TTC549 (cell line): ENCODE results near the gene KNL1.
"Not testable (repeated sequence)": the region's sequence is repeated elsewhere in the genome, so short reads cannot be mapped to it uniquely, and the experiment has no call there.

Source experiments
- FAIRE-seq: peaks from 2 replicates; lab custom pipeline; 2012; peaks lifted over from hg19 to GRCh38; lab: Jason Lieb, UNC

KNL1 gene

DNA sequence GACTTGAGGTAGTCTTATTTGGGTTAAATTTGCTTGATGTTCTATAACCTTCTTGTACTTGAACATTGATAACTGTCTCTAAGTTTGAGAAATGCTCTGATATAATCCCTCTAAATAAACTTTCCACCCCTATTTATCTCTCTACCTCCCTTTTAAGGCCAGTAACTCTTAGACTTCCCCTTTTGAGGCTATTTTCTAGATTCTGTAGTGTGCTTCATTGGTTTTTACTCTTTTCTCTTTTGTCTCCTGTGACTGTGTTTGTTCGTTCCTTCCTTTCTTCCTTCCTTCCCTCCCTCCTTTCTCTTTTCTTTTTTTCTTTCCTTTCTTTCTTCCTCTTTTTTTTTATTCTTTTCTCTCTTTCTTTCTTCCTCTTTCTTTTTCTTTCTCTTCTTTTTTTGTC lies 86.9 kb downstream of the KNL1 start:
- FAIRE-seq = not testable (repeated sequence)

DNA sequence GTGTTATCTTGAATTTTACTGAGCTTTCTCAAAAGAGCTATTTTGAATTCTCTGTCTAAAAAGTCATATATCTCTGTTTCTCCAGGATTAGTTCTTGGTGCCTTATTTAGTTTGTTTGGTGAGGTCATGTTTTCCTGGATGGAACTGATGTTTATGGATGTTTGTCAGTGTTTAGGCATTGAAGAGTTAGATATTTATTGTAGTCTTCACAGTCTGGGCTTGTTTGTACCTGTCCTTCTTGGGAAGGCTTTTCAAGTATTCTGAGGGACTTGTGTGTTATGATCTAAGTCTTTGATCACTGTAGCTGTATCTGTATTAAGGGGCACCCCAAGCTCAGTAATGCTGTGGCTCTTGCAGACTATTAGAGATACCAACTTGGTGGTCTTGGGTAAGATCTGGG lies 90.3 kb downstream of the KNL1 start:
- FAIRE-seq = no peak

DNA sequence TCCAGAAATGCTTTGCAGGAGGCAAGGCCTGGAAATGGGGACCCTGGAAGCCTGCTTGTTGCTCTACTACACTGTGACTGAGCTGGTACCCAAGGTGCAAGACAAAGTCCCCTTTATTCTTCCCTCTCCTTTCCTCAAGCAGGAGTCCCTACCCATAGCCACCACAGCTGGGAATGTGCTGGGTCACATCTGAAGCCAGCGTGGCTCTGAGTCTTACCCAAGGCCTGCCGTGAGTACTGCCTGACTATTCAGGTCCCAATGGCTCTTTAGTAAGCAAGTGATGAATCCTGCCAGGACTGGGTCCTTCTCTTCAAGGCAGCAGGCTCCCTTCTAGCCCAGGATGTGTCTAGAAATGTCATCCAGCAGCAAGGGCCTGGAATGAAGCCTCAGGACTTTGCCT lies 91.3 kb downstream of the KNL1 start:
- FAIRE-seq = no peak

DNA sequence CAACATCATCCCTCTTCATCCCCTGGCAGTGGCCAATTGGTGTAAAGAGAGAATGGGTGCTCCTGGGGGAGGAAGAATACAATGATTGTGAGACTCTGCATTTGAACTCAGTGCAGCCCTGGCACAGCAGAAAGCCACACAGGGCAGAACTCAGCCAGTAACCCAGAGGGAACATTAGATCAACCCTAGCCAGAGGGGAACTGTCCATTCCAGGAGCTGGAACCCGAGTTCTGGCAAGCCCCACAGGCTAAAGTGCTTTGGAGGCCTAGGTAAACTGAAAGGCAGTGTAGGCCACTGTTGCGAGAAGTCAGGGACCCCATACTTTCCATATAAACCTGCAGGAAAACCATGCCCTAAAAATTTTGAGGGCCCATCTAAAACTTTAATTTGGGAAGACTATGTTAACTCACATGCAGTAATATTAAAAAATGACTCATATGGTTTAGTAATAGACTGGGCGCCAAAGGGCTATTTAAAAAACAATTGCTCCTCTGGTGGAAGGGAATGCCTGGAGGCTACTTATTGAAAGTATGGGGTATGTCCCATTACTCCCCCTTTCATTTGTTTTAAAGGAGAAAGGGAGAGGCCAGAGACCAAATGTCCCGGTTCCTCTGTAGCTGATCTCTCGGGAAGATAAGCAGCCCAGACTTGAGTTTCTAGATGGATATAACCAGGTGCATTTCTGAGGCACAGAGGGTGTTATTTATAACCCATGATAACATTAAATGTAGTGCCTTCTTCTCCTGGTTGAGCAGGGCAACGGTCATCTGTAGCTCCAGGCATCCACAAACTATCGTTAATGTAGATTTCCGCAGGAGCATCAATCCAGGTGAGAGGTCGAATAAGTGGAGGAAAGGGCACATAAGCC lies 95.1 kb downstream of the KNL1 start:
- FAIRE-seq = no peak

DNA sequence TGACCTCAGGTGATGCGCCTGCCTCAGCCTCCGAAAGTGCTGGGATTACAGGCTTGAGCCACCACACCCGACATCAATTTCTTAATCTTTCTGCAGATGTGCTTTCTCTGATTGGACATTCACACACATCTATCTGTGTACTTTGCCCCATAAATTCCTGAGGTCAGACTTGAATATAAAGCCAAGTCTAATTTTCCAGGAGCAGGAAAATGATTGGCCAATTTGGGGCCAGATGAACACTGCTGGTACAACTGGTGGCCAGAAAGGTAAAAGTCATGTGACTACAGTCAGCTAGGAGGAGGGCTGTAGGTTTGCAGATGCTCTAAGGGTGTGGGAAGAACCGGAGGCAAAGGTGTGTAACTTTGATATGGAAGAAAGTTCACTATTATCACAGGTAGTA lies 97.7 kb downstream of the KNL1 start:
- FAIRE-seq = no peak

DNA sequence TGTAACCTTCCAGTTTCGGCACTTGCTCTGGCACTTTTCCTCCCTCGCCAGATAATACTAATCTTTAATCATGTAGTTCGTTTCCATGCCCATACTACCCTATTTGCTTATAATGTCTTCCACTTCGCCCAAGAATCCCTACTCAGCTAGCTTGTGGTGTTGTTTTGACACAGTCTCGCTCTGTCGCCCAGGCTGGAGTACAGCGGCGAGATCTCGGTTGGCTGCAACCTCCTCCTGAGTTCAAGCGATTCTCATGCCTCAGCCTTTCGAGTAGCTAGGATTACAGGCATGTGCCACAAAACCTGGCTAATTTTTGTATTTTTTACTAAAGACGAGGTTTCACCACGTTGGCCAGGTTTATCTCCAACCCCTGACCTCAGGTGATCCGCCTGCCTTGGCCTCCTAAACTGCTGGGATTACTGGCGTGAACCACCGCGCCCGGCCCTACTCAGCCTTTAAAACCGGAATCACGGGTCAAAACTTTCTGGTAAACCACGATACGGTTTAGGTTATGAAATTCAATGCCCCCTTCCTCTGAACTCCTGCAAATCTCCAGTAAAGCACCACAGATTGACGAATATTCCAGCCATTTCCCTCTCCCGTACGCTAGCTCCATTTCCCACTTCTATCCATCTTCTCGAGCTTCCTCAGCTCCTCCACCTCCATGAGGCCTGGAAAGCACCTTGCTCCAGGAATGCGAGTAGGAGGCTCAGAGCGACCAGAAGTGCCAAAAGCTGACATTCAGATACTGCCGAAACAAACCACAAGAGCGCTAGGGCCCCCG lies 100.0 kb downstream of the KNL1 start:
- FAIRE-seq = no peak

DNA sequence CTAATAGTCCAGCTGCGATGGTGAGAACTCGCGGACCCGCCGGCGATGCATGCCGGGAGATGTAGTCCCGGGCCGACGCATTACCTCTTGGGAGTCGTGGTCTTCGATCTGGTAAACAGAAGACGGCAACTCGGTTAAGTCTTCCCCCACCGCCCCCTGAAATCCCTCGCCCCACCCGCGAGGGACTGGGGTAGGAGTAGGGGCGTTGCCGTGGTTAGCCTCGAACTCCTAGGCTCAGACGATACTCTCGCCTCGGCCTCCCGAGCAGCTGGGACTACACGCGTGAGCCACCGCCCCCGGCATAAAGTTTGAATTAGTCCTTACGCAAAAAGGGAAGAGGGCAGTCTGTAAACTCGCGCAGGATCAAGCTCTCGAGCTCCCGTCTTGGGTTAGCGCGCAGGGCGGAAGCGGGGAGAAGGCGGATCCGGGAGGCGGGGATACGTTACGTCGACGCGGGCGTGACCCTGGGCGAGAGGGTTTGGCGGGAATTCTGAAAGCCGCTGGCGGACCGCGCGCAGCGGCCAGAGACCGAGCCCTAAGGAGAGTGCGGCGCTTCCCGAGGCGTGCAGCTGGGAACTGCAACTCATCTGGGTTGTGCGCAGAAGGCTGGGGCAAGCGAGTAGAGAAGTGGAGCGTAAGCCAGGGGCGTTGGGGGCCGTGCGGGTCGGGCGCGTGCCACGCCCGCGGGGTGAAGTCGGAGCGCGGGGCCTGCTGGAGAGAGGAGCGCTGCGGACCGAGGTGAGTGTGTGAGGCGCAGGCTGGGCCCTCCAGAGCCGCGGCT lies 100.8 kb downstream of the KNL1 start, which contains the start of gene RAD51:
TSS of gene RAD51 (plus strand) at position 487 of the 781 bp plus-strand sequence. CDS start 3,585 bp downstream, outside the sequence.
- FAIRE-seq = no peak

DNA sequence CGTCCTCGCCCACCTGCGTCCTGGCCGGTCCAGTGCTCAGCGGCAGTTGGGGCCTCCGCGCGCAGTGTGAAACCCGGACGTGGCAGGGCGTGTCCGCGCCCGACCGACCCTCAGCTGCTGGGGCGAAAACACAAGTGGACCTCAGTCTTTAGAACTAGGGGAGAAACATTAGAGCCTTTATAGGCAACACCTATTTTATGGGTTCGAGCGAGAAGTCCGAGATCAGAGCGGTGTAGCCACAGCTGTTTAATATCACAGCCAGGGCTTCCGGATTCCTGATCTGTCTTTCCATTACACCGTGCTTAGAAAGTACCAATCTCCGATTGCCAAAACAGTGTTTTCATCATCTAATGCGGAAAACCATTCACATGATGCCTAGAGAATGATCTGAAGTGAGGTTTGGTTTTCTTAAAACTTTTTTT lies 101.4 kb downstream of the KNL1 start:
- no peak for FAIRE-seq

DNA sequence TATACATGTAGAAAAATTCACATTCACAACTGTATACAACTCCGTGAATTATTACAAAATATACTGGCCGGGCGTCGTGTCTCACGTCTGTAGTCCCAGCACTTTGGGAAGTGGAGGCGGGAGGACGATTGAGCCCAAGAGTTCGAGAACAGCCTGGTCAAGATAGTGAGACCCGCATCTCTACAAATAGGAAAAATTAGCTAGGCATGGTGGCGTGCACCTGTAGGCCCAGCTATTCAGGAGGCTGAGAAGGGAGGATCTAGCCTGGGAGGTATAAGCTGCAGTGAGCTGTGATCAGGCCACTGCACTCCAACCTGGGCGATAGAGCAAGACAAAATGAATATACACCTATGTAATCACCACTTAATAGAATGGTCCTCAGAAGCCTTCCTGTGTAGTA lies 102.2 kb downstream of the KNL1 start:
- no peak for FAIRE-seq

DNA sequence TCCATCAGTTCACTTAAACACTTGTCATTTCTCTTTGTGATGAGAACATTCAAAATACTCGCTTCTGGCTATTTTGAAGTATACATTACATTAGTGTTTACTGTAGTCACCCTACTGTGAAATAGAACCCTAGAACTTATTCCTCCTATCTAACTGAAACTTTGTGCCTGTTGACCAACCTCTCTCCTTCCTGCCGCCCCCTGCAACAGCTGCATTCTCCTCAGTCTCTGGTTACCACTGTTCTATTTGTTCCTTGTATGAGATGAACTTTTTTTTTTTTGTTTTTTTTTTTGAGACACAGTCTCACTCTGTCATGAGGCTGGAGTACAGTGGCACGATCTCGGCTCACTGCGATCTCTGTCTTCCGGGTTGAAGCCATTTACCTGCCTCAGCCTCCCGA lies 103.9 kb downstream of the KNL1 start:
- FAIRE-seq = no peak

DNA sequence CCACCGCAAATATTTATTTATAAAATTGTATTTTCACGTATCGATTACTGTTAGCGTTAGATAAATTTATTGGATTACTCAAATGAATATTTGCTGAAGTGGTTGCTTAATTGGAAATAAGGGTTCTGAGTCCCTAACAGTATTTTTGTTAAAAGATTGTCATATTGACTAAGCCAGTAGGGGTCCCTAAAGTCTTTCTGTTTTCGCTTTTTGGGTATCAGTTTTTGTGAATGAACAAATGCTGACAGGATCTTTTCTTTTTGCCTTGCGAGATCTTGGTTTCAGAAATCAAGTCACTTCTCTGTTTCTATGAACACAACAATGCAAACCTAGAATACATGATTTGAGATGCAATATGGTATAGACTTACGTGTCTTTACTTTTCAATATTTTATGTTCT lies 108.0 kb downstream of the KNL1 start:
- FAIRE-seq = peak; percentile 22

DNA sequence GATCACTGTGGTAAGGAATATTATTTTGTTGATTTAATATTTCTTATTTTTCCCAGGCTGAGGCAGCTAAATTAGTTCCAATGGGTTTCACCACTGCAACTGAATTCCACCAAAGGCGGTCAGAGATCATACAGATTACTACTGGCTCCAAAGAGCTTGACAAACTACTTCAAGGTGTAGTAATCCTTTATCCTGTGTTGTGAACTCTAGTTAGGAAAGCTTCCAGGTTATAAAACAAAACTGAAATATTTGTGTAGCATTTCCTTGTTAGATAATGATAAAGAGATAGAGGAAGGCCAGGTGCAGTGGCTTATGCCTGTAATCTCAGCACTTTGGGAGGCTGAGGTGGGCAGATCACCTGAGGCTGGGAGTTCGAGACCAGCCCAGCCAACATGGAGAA lies 112.1 kb downstream of the KNL1 start:
- FAIRE-seq = no peak
